Osteocyte (in vitro differentiated cells): Measurements from ENCODE around the gene CPA2. TPM values are rescaled to one million over a fixed set of nuclear protein-coding genes. Genes with fewer than 3 reads are reported as not detected.

Experiments
- DNase-seq: peaks from one replicate; pipeline ENCODE4 v3.0.0; 2021; ENCODE audit warnings: mixed read lengths; ENCODE audit not compliant: unreplicated experiment; ENCODE audit errors: extremely low spot score
- H3K27ac Mint-ChIP-seq: one replicate; pipeline ENCODE4 v1.8.0; 2021; ENCODE audit warnings: mild to moderate bottlenecking, mixed read lengths; ENCODE audit not compliant: unreplicated experiment
- H3K27me3 Mint-ChIP-seq: one replicate; pipeline ENCODE4 v1.8.0; 2021; ENCODE audit warnings: mixed read lengths; ENCODE audit not compliant: unreplicated experiment
- H3K36me3 Mint-ChIP-seq: one replicate; pipeline ENCODE4 v1.8.0; 2021; ENCODE audit warnings: mixed read lengths; ENCODE audit not compliant: unreplicated experiment
- H3K4me1 Mint-ChIP-seq: one replicate; pipeline ENCODE4 v1.8.0; 2021; ENCODE audit warnings: mixed read lengths; ENCODE audit not compliant: unreplicated experiment
- H3K4me3 Mint-ChIP-seq: one replicate; pipeline ENCODE4 v1.8.0; 2021; ENCODE audit warnings: mild to moderate bottlenecking, moderate library complexity, mixed read lengths; ENCODE audit not compliant: unreplicated experiment
- H3K9me3 Mint-ChIP-seq: one replicate; pipeline ENCODE4 v1.8.0; 2021; ENCODE audit warnings: mixed read lengths; ENCODE audit not compliant: unreplicated experiment
- CTCF ChIP-seq: fragments of 200-600 bp; sonication (generic); IDR thresholded peaks from 2 replicates; pipeline ENCODE4 v1.5.0; 2021; ENCODE audit warnings: antibody characterized with exemption, mild to moderate bottlenecking, moderate library complexity
- total RNA-seq: library from RNA; stranded (reverse); gene quantifications from 2 replicates; pipeline ENCODE4 v1.2.1, GENCODE V29; 2021

Gene CPA2
- total RNA-seq, 1 donor from 2014 or later, result not detected

- Mint-ChIP-seq H3K4me3 (peak within 1 kb of the TSS; percentile 3), H3K27ac (peak within 1 kb of the TSS; percentile 68), H3K36me3 (peaks cover 4% of the 10 kb centered on the region), H3K4me1 (peaks cover 57% of the 10 kb centered on the region), H3K9me3 (peaks cover 6% of the 10 kb centered on the region), H3K27me3 (no peaks in the 10 kb centered on the region)
- TF ChIP-seq CTCF, result no peak
- no peak for DNase-seq
Observed at GRCh38 chr7:130292682-130293257, 26.1 kb downstream of the CPA2 start, which contains the start of gene CPA4. Gene CPA4, plus strand, starts transcription at chr7:130293161. Its CDS starts 20 bp downstream, at chr7:130293181.

- H3K27me3 Mint-ChIP-seq, result no peaks in the 10 kb centered on the region
- peak overlapping the region; percentile 3 for H3K4me3 Mint-ChIP-seq
- H3K27ac Mint-ChIP-seq, result peak overlapping the region; percentile 68
- no peak for DNase-seq
- peaks cover 4% of the 10 kb centered on the region for H3K36me3 Mint-ChIP-seq
- no peak for TF ChIP-seq CTCF
- peaks cover 62% of the 10 kb centered on the region for H3K4me1 Mint-ChIP-seq
- H3K9me3 Mint-ChIP-seq, result peaks cover 6% of the 10 kb centered on the region
Observed at GRCh38 chr7:130293521-130293920, 26.9 kb downstream of the CPA2 start.

- Mint-ChIP-seq H3K27me3 (no peaks in the 10 kb centered on the region), H3K9me3 (peaks cover 6% of the 10 kb centered on the region), H3K27ac (no peak overlapping the region), H3K4me3 (no peak overlapping the region), H3K4me1 (peaks cover 66% of the 10 kb centered on the region), H3K36me3 (peaks cover 4% of the 10 kb centered on the region)
- DNase-seq, result no peak
- TF ChIP-seq CTCF, result no peak
Observed at GRCh38 chr7:130294314-130294713, 27.7 kb downstream of the CPA2 start.

GRCh38 chr7:130296221-130296951 is 29.7 kb downstream of the CPA2 start:
- H3K4me1 Mint-ChIP-seq, result peaks cover 55% of the 10 kb centered on the region

More at GRCh38 chr7:130296221-130296951, 29.7 kb downstream of the CPA2 start:
- Mint-ChIP-seq H3K36me3 (peaks cover 7% of the 10 kb centered on the region), H3K27me3 (no peaks in the 10 kb centered on the region), H3K27ac (no peak overlapping the region), H3K4me3 (no peak overlapping the region), H3K9me3 (peaks cover 4% of the 10 kb centered on the region)
- no peak for TF ChIP-seq CTCF
- DNase-seq, result no peak
